H1 (cell line): ENCODE data around the gene NR2E1. TPM values are rescaled to one million over a fixed set of nuclear protein-coding genes. Genes with fewer than 3 reads are reported as not detected.

Source experiments
- CTCF ChIA-PET: fragments of 300-600 bp; sonication (Branson Sonifier 250); formaldehyde crosslinking; loops from one replicate; lab custom pipeline; 2021; ENCODE audit not compliant: partially characterized antibody; lab: Charles Lee
- POLR2A ChIA-PET: fragments of 300-600 bp; sonication (Branson Sonifier 250); formaldehyde crosslinking; loops from one replicate; lab custom pipeline; 2021; ENCODE audit warnings: inconsistent platforms; ENCODE audit not compliant: partially characterized antibody; lab: Charles Lee
- DNase-seq, 2 experiments: peaks; one replicate each; pipeline versions ENCODE4 v3.0.0 to v3.0.0-alpha.2; 2010 to 2022; ENCODE audit warnings: low spot score in 2 of 2, low read depth in 1 of 2, mixed read lengths in 1 of 2
- FAIRE-seq: peaks from 2 replicates; lab custom pipeline; 2011; peaks lifted over from hg19 to GRCh38; lab: Jason Lieb, UNC
- H2AFZ ChIP-seq: 2 replicates; pipeline ENCODE4 v1.8.1; 2012; ENCODE audit warnings: low read length, inconsistent platforms
- H2AK5ac ChIP-seq: 2 replicates; pipeline ENCODE4 v1.6.1; 2013; ENCODE audit warnings: low read depth, low read length
- H2BK120ac ChIP-seq: replicated peaks from 2 replicates; pipeline ENCODE3; 2013; ENCODE audit warnings: low read depth, low read length, inconsistent platforms
- H2BK12ac ChIP-seq: 2 replicates; pipeline ENCODE4 v1.6.1; 2013; ENCODE audit warnings: low read depth, low read length
- H2BK15ac ChIP-seq: 2 replicates; pipeline ENCODE4 v1.6.1; 2013; ENCODE audit warnings: low read length
- H2BK20ac ChIP-seq: 2 replicates; pipeline ENCODE4 v1.6.1; 2013; ENCODE audit warnings: low read length
- H2BK5ac ChIP-seq: 2 replicates; pipeline ENCODE4 v1.6.1; 2013; ENCODE audit warnings: low read depth, low read length
- H3K14ac ChIP-seq: 2 replicates; pipeline ENCODE4 v1.6.1; 2013; ENCODE audit warnings: inconsistent platforms; ENCODE audit not compliant: insufficient read length
- H3K18ac ChIP-seq: 2 replicates; pipeline ENCODE4 v1.6.1; 2013; ENCODE audit warnings: low read length; ENCODE audit errors: extremely low read depth
- H3K23ac ChIP-seq: 2 replicates; pipeline ENCODE4 v1.6.1; 2013; ENCODE audit warnings: inconsistent platforms; ENCODE audit not compliant: insufficient read length
- H3K23me2 ChIP-seq: 2 replicates; pipeline ENCODE4 v1.6.1; 2013; ENCODE audit warnings: low read depth, low read length
- H3K27ac ChIP-seq: 2 replicates; pipeline ENCODE4 v1.6.1; 2011; ENCODE audit warnings: low read depth, low read length, inconsistent platforms
- H3K27me3 ChIP-seq, 4 experiments: replicated peaks in 1 of 4; 1 replicate in 1 of 4; 2 replicates in 3 of 4; pipeline versions ENCODE4 v1.6.1 to v1.8.1; 2011 to 2013; ENCODE audit warnings: low read length in 3 of 4, mild to moderate bottlenecking in 3 of 4, inconsistent platforms in 2 of 4, mixed read lengths in 2 of 4, moderate library complexity in 1 of 4; ENCODE audit not compliant: control insufficient read depth in 3 of 4, insufficient read depth in 3 of 4; ENCODE audit errors: extremely low read depth in 1 of 4
- H3K36me3 ChIP-seq, 4 experiments: 2 replicates each; pipeline versions ENCODE4 v1.6.1 to v1.8.1; 2011 to 2013; ENCODE audit warnings: mild to moderate bottlenecking in 4 of 4, low read length in 3 of 4, moderate library complexity in 2 of 4, control low read depth in 1 of 4, inconsistent platforms in 1 of 4; ENCODE audit not compliant: insufficient read depth in 4 of 4, control insufficient read depth in 2 of 4
- H3K4ac ChIP-seq: replicated peaks from 2 replicates; pipeline ENCODE3; 2013; ENCODE audit warnings: low read length, low read depth, mixed read lengths, inconsistent platforms; ENCODE audit not compliant: insufficient read length
- H3K4me1 ChIP-seq, 4 experiments: replicated peaks in 1 of 4; 1 replicate in 1 of 4; 2 replicates in 3 of 4; pipeline versions ENCODE4 v1.6.1 to v1.8.1; 2011 to 2013; ENCODE audit warnings: low read length in 3 of 4, inconsistent platforms in 2 of 4, mixed read lengths in 1 of 4; ENCODE audit not compliant: insufficient read depth in 4 of 4, control insufficient read depth in 3 of 4
- H3K4me2 ChIP-seq, 2 experiments: 2 replicates each; pipeline versions ENCODE4 v1.6.1 to v1.8.1; 2011 to 2013; ENCODE audit warnings: low read depth in 2 of 2, low read length in 2 of 2, control low read depth in 1 of 2, inconsistent platforms in 1 of 2, mild to moderate bottlenecking in 1 of 2; ENCODE audit not compliant: insufficient read depth in 1 of 2
- H3K4me3 ChIP-seq, 4 experiments: fragments of 200-600, 300-600 bp in 1 of 4; sonication (generic), shearing (Covaris generic), sonication (Bioruptor Twin) in 1 of 4; 2 replicates each; pipeline versions ENCODE4 v1.5.1 to v1.8.1; 2011 to 2016; ENCODE audit warnings: low read length in 4 of 4, low read depth in 3 of 4, control low read depth in 2 of 4, inconsistent platforms in 2 of 4, mild to moderate bottlenecking in 2 of 4, mixed read lengths in 1 of 4, moderate library complexity in 1 of 4; ENCODE audit not compliant: insufficient read depth in 2 of 4; ENCODE audit errors: extremely low read depth in 1 of 4
- H3K56ac ChIP-seq: replicated peaks from 2 replicates; pipeline ENCODE3; 2013; ENCODE audit warnings: low read depth, mild to moderate bottlenecking, mixed read lengths, low read length, inconsistent platforms; ENCODE audit not compliant: insufficient read length
- H3K79me1 ChIP-seq: 2 replicates; pipeline ENCODE4 v1.6.1; 2013; ENCODE audit warnings: low read depth, low read length, control low read depth
- H3K79me2 ChIP-seq, 2 experiments: 2 replicates each; pipeline versions ENCODE4 v1.6.1 to v1.8.1; 2012 to 2013; ENCODE audit warnings: low read length in 2 of 2, mild to moderate bottlenecking in 2 of 2, inconsistent platforms in 1 of 2; ENCODE audit not compliant: insufficient read depth in 2 of 2, control insufficient read depth in 1 of 2
- H3K9ac ChIP-seq, 4 experiments: replicated peaks in 1 of 4; 1 replicate in 1 of 4; 2 replicates in 3 of 4; pipeline versions ENCODE4 v1.6.1 to v1.8.1; 2011 to 2013; ENCODE audit warnings: low read depth in 3 of 4, low read length in 3 of 4, control low read depth in 2 of 4, mild to moderate bottlenecking in 2 of 4, moderate library complexity in 2 of 4, inconsistent platforms in 1 of 4; ENCODE audit errors: extremely low read depth in 1 of 4
- H3K9me3 ChIP-seq, 2 experiments: 2 replicates each; pipeline versions ENCODE4 v1.6.1 to v1.8.1; 2012 to 2013; ENCODE audit warnings: mild to moderate bottlenecking in 2 of 2, moderate library complexity in 2 of 2, control low read depth in 1 of 2, inconsistent platforms in 1 of 2, low read depth in 1 of 2, low read length in 1 of 2, mixed read lengths in 1 of 2; ENCODE audit not compliant: insufficient read depth in 2 of 2
- H4K20me1 ChIP-seq, 2 experiments: replicated peaks in 1 of 2; 2 replicates each; pipeline versions ENCODE3 to v1.8.1; 2011 to 2013; ENCODE audit warnings: inconsistent platforms in 2 of 2, low read length in 2 of 2, mild to moderate bottlenecking in 1 of 2; ENCODE audit not compliant: insufficient read depth in 2 of 2, control insufficient read depth in 1 of 2
- H4K5ac ChIP-seq: 2 replicates; pipeline ENCODE4 v1.6.1; 2013; ENCODE audit warnings: low read length, low read depth, mixed read lengths, inconsistent platforms; ENCODE audit not compliant: insufficient read length
- H4K8ac ChIP-seq: 2 replicates; pipeline ENCODE4 v1.8.0; 2013; ENCODE audit warnings: mild to moderate bottlenecking, moderate library complexity, low read length, inconsistent platforms; ENCODE audit not compliant: insufficient read depth; ENCODE audit errors: extremely low read depth
- H4K91ac ChIP-seq: replicated peaks from 2 replicates; pipeline ENCODE3; 2013; ENCODE audit warnings: low read length, mixed read lengths, inconsistent platforms; ENCODE audit not compliant: insufficient read length
- NANOG ChIP-seq: IDR thresholded peaks from 2 replicates; pipeline ENCODE4 v1.6.1; 2011; ENCODE audit warnings: low read length, low read depth, mild to moderate bottlenecking, inconsistent platforms; ENCODE audit not compliant: insufficient read depth, poor library complexity, severe bottlenecking
- WGBS, 2 experiments: shearing (Covaris generic) in 1 of 2; methylation state at CpG; one replicate each; pipeline versions ENCODE4 v1.1.6 to v1.1.7; 2013 to 2015; ENCODE audit warnings: low lambda C conversion rate in 2 of 2, mixed read lengths in 2 of 2, inconsistent platforms in 1 of 2, low coverage in 1 of 2, missing lambda C conversion rate in 1 of 2; ENCODE audit not compliant: insufficient replicate concordance in 2 of 2, insufficient coverage in 1 of 2, insufficient read length in 1 of 2; ENCODE audit errors: extremely low coverage in 1 of 2, missing lambda C conversion rate in 1 of 2; 5-methylcytosine and 5-hydroxymethylcytosine counted together
- polyA plus RNA-seq, 7 experiments: library from polyadenylated mRNA; depleted of rRNA in 3 of 7; stranded (reverse) in 5 of 7; unstranded in 2 of 7; fragments of >200 nt in 5 of 7; fragments of 200-250 nt in 2 of 7; gene quantifications; 1 replicate in 5 of 7; 2 replicates in 1 of 7; 4 replicates in 1 of 7; pipeline versions ENCODE4 v1.2.1 to v1.2.3, GENCODE V29; 2011 to 2013; ENCODE audit warnings: missing spikeins in 2 of 7, mixed read lengths in 2 of 7
- total RNA-seq: library from RNA; stranded (reverse); fragmentation: NEBNext Ultra II Directional; extraction: Animal tissue kit (Norgen Biotek cat#: 25700); gene quantifications from 2 replicates; pipeline ENCODE4 v1.2.1, GENCODE V29; 2021

The NR2E1 gene
- total and polyA plus RNA-seq, 2 of the 8 experiments (the other 6 are each of a cell fraction or from before 2014, with no cell fraction given): not detected

DNA sequence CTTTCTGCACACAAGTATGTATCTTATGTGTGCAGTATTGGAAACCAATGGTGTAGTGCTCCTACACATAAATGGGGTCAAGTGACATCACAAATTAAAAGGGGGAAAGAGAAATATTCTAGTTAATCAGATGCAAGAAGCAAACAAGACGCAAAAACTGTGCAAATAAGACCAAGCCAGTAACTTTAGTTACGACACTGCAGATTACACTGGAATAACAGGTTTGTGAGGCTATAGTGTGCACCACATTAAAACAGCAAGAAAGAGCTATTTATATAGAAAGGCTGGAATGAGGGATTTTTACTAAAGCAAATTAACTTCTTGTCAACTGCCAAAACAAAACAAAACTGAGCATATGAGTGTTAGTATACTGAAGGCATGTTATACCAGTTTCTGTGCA, 45.8 kb downstream of the NR2E1 start:
- no peaks in the 10 kb centered on the region for H3K27me3 ChIP-seq
- no peak overlapping the region for H2BK5ac ChIP-seq
- no peak overlapping the region for H3K4me3 ChIP-seq
- no peak overlapping the region for H3K4ac ChIP-seq
- H3K4me2 ChIP-seq: no peak overlapping the region
- no peaks in the 10 kb centered on the region; the same call in 1 of the 2 replicates for H3K23me2 ChIP-seq
- H3K56ac ChIP-seq: no peak overlapping the region
- H3K18ac ChIP-seq: no peak overlapping the region
- DNase-seq (no peak), FAIRE-seq (no peak)
- WGBS, 2 experiments: 91% methylated on average over 2 of the region's 2 CpGs; no CpG with 5 or more reads in 1 of the 2 experiments
- no peaks in the 10 kb centered on the region for H3K79me1 ChIP-seq
- H4K91ac ChIP-seq: no peak overlapping the region
- no peak for TF ChIP-seq NANOG
- CTCF ChIA-PET: interaction anchor here (0.6 to 0.9 kb wide), 3 partner anchors 10 to 227 kb away, joined by 3 to 5 read pairs (median 3); no protein-coding TSS in a partner anchor
- H3K23ac ChIP-seq: no peak overlapping the region
- no peak overlapping the region for H2AK5ac ChIP-seq
- no peak overlapping the region for H2BK120ac ChIP-seq
- no peak overlapping the region for H3K14ac ChIP-seq
- no peaks in the 10 kb centered on the region for H3K9me3 ChIP-seq
- H3K79me2 ChIP-seq: no peaks in the 10 kb centered on the region
- no peak overlapping the region for H2AFZ ChIP-seq
- no peak overlapping the region for H2BK20ac ChIP-seq
- no peak overlapping the region for H4K5ac ChIP-seq
- no peaks in the 10 kb centered on the region for H4K20me1 ChIP-seq
- no peaks in the 10 kb centered on the region for H3K4me1 ChIP-seq
- H3K9ac ChIP-seq: no peak overlapping the region
- no peak overlapping the region for H2BK15ac ChIP-seq
- no peak overlapping the region for H2BK12ac ChIP-seq
- H3K36me3 ChIP-seq: peaks cover 0 to 2% (median 0%) of the 10 kb centered on the region in 4 experiments; a peak in 1 of 8 replicates
- POLR2A ChIA-PET: interaction anchor here (0.9 to 1.0 kb wide), 2 partner anchors 16 to 28 kb away, joined by 3 read pairs; no protein-coding TSS in a partner anchor
- no peak overlapping the region for H3K27ac ChIP-seq
- H4K8ac ChIP-seq: no peak overlapping the region
